Mesendoderm (in vitro differentiated cells): ENCODE data around the gene GPX2.

Experiments
- DNase-seq: peaks from one replicate; pipeline ENCODE4 v3.0.0; 2013
- H2AK5ac ChIP-seq: 2 replicates; pipeline ENCODE4 v1.6.1; 2013; ENCODE audit warnings: low read length, inconsistent platforms
- H2BK120ac ChIP-seq: 2 replicates; pipeline ENCODE4 v1.6.1; 2013; ENCODE audit warnings: low read depth, mild to moderate bottlenecking, low read length, moderate library complexity, mixed read lengths
- H2BK15ac ChIP-seq: replicated peaks from 2 replicates; pipeline ENCODE4 v1.6.1; 2013; ENCODE audit warnings: low read depth, mild to moderate bottlenecking, moderate library complexity
- H2BK5ac ChIP-seq: 2 replicates; pipeline ENCODE4 v1.6.1; 2013; ENCODE audit warnings: low read length, inconsistent platforms
- H3K18ac ChIP-seq: 2 replicates; pipeline ENCODE4 v1.6.1; 2013; ENCODE audit warnings: mild to moderate bottlenecking, low read length, mixed read lengths
- H3K23ac ChIP-seq: one replicate; pipeline ENCODE4 v1.6.1; 2013; ENCODE audit warnings: low read length
- H3K27ac ChIP-seq: 2 replicates; pipeline ENCODE4 v1.5.1; 2013; ENCODE audit warnings: low read depth, mild to moderate bottlenecking, inconsistent platforms, low read length, moderate library complexity
- H3K27me3 ChIP-seq: 2 replicates; pipeline ENCODE4 v1.6.1; 2013; ENCODE audit warnings: low read length, control low read depth, mild to moderate bottlenecking, inconsistent platforms; ENCODE audit not compliant: insufficient read depth, poor library complexity
- H3K36me3 ChIP-seq: 2 replicates; pipeline ENCODE4 v1.6.1; 2013; ENCODE audit warnings: low read length, inconsistent platforms; ENCODE audit not compliant: control insufficient read depth, insufficient read depth
- H3K4ac ChIP-seq: one replicate; pipeline ENCODE4 v1.6.1; 2013; ENCODE audit warnings: low read depth, mild to moderate bottlenecking, low read length, moderate library complexity
- H3K4me1 ChIP-seq: 2 replicates; pipeline ENCODE4 v1.6.1; 2013; ENCODE audit warnings: low read depth, low read length, inconsistent platforms; ENCODE audit not compliant: control insufficient read depth
- H3K4me2 ChIP-seq: 2 replicates; pipeline ENCODE4 v1.6.1; 2013; ENCODE audit warnings: low read length
- H3K4me3 ChIP-seq: 2 replicates; pipeline ENCODE4 v1.5.1; 2013; ENCODE audit warnings: mild to moderate bottlenecking, low read length
- H3K56ac ChIP-seq: one replicate; pipeline ENCODE4 v1.6.1; 2013; ENCODE audit warnings: low read length
- H3K79me1 ChIP-seq: 2 replicates; pipeline ENCODE4 v1.6.1; 2013; ENCODE audit warnings: low read length, inconsistent platforms
- H3K79me2 ChIP-seq: 2 replicates; pipeline ENCODE4 v1.6.1; 2013; ENCODE audit warnings: mild to moderate bottlenecking, low read length; ENCODE audit not compliant: control insufficient read depth, insufficient read depth
- H3K9ac ChIP-seq: 2 replicates; pipeline ENCODE4 v1.6.1; 2013; ENCODE audit warnings: low read length, inconsistent platforms
- H4K5ac ChIP-seq: one replicate; pipeline ENCODE4 v1.6.1; 2013; ENCODE audit warnings: low read length
- H4K8ac ChIP-seq: one replicate; pipeline ENCODE4 v1.6.1; 2013; ENCODE audit warnings: low read depth, mild to moderate bottlenecking, control low read depth, low read length, moderate library complexity
- whole genome bisulfite sequencing: extraction: QIAGEN DNeasy Blood & Tissue Kit; methylation state at CpG from one replicate; pipeline ENCODE4 v1.1.7; 2013; ENCODE audit warnings: low lambda C conversion rate, missing lambda C conversion rate; ENCODE audit not compliant: insufficient coverage; ENCODE audit errors: extremely low coverage; 5-methylcytosine and 5-hydroxymethylcytosine counted together

GPX2 gene

GRCh38 chr14:64943556-64943955 is 1.0 kb upstream of the GPX2 start:
- Histone ChIP-seq H3K56ac (no peak overlapping the region), H3K27ac (no peak overlapping the region), H2BK5ac (no peak overlapping the region), H4K8ac (no peak overlapping the region), H2BK120ac (no peak overlapping the region), H4K5ac (no peak overlapping the region), H2AK5ac (no peak overlapping the region), H3K27me3 (no peaks in the 10 kb centered on the region), H3K4ac (no peak overlapping the region), H3K9ac (no peak overlapping the region), H3K4me3 (no peak overlapping the region), H3K23ac (no peak overlapping the region), H3K4me2 (no peak overlapping the region), H2BK15ac (no peak overlapping the region), H3K79me1 (no peaks in the 10 kb centered on the region), H3K36me3 (peaks cover 2% of the 10 kb centered on the region), H3K79me2 (no peaks in the 10 kb centered on the region), H3K4me1 (no peaks in the 10 kb centered on the region), H3K18ac (no peak overlapping the region)
- no peak for DNase-seq
- no CpG with 5 or more reads among the region's 6 CpGs for WGBS

- no CpG with 5 or more reads among the region's 3 CpGs for WGBS
Measured at GRCh38 chr14:64940336-64940910, 2.1 kb downstream of the GPX2 start.

GRCh38 chr14:64939817-64940190 is 2.7 kb downstream of the GPX2 start:
- Histone ChIP-seq H3K4me1 (no peaks in the 10 kb centered on the region), H2AK5ac (no peak overlapping the region), H3K56ac (no peak overlapping the region), H3K36me3 (no peaks in the 10 kb centered on the region), H3K79me2 (no peaks in the 10 kb centered on the region), H3K4ac (no peak overlapping the region), H2BK15ac (no peak overlapping the region), H3K9ac (no peak overlapping the region), H2BK5ac (no peak overlapping the region), H3K4me2 (no peak overlapping the region), H3K4me3 (no peak overlapping the region), H4K5ac (no peak overlapping the region), H3K18ac (no peak overlapping the region), H2BK120ac (no peak overlapping the region), H3K23ac (no peak overlapping the region), H3K79me1 (no peaks in the 10 kb centered on the region), H3K27ac (no peak overlapping the region), H3K27me3 (no peaks in the 10 kb centered on the region), H4K8ac (no peak overlapping the region)
- DNase-seq: no peak
- no CpG with 5 or more reads among the region's 3 CpGs for WGBS

More at GRCh38 chr14:64940336-64940910, 2.1 kb downstream of the GPX2 start:
- Histone ChIP-seq H2BK120ac (no peak overlapping the region), H3K27ac (no peak overlapping the region), H2BK5ac (no peak overlapping the region), H2AK5ac (no peak overlapping the region), H3K4me1 (no peaks in the 10 kb centered on the region), H4K8ac (no peak overlapping the region), H2BK15ac (no peak overlapping the region), H3K79me1 (no peaks in the 10 kb centered on the region), H3K56ac (no peak overlapping the region), H3K79me2 (no peaks in the 10 kb centered on the region), H3K36me3 (no peaks in the 10 kb centered on the region), H3K4ac (no peak overlapping the region), H3K27me3 (no peaks in the 10 kb centered on the region), H4K5ac (no peak overlapping the region), H3K4me3 (no peak overlapping the region), H3K9ac (no peak overlapping the region), H3K4me2 (no peak overlapping the region), H3K18ac (no peak overlapping the region), H3K23ac (no peak overlapping the region)
- no peak for DNase-seq

- Histone ChIP-seq H3K27me3 (no peaks in the 10 kb centered on the region), H4K8ac (no peak overlapping the region), H2BK15ac (no peak overlapping the region), H3K4me3 (no peak overlapping the region), H4K5ac (no peak overlapping the region), H3K4me1 (no peaks in the 10 kb centered on the region), H3K4ac (no peak overlapping the region), H3K4me2 (no peak overlapping the region), H3K79me1 (no peaks in the 10 kb centered on the region), H3K9ac (no peak overlapping the region), H3K79me2 (no peaks in the 10 kb centered on the region), H2AK5ac (no peak overlapping the region), H3K36me3 (no peaks in the 10 kb centered on the region), H2BK5ac (no peak overlapping the region), H2BK120ac (no peak overlapping the region), H3K18ac (no peak overlapping the region), H3K27ac (no peak overlapping the region), H3K23ac (no peak overlapping the region), H3K56ac (no peak overlapping the region)
- no CpG with 5 or more reads among the region's 17 CpGs for WGBS
- no peak for DNase-seq
Measured at GRCh38 chr14:64938972-64939816, 3.4 kb downstream of the GPX2 start.

GRCh38 chr14:64937821-64938193 is 4.7 kb downstream of the GPX2 start:
- no peak for DNase-seq

More at GRCh38 chr14:64937821-64938193, 4.7 kb downstream of the GPX2 start:
- H3K27me3 ChIP-seq: no peaks in the 10 kb centered on the region
- H4K5ac ChIP-seq: no peak overlapping the region
- H3K56ac ChIP-seq: no peak overlapping the region
- no peak overlapping the region for H4K8ac ChIP-seq
- H2BK15ac ChIP-seq: no peak overlapping the region
- H3K9ac ChIP-seq: no peak overlapping the region
- no peaks in the 10 kb centered on the region for H3K36me3 ChIP-seq
- H3K27ac ChIP-seq: no peak overlapping the region
- H3K18ac ChIP-seq: no peak overlapping the region
- no peak overlapping the region for H3K4ac ChIP-seq
- H3K4me1 ChIP-seq: no peaks in the 10 kb centered on the region
- H3K79me2 ChIP-seq: no peaks in the 10 kb centered on the region
- no peak overlapping the region for H3K23ac ChIP-seq
- no peaks in the 10 kb centered on the region for H3K79me1 ChIP-seq
- no CpG with 5 or more reads among the region's 1 CpG for WGBS
- H2BK120ac ChIP-seq: no peak overlapping the region
- H2AK5ac ChIP-seq: no peak overlapping the region
- no peak overlapping the region for H3K4me3 ChIP-seq
- no peak overlapping the region for H3K4me2 ChIP-seq
- H2BK5ac ChIP-seq: no peak overlapping the region
